Natural killer cell (primary cell): ENCODE data around the gene MRPS18A. TPM values are rescaled to one million over a fixed set of nuclear protein-coding genes. Genes with fewer than 3 reads are reported as not detected.
A peak's percentile ranks its signal among the peaks of the same experiment; 100 is the strongest.

Source experiments
- ATAC-seq, 3 donors: fragments of 150-1000 bp in 2 of 3; fragments of 200-7000 bp in 1 of 3; cut with Tn5 transposase; 1 replicate in 1 of 3; 2 replicates in 2 of 3; pipeline ENCODE4 v1.10.0; 2021; ENCODE audit warnings: mild to moderate bottlenecking in 2 of 3, moderate library complexity in 2 of 3
- DNase-seq, 2 donors: peaks; one replicate each; pipeline versions ENCODE4 v3.0.0 to v3.0.0-alpha.2; 2013 to 2021; ENCODE audit warnings: mixed read lengths in 1 of 2
- H3K27ac ChIP-seq: one replicate; pipeline ENCODE4 v1.5.1; 2013; ENCODE audit warnings: mild to moderate bottlenecking, low read length
- H3K27me3 ChIP-seq: one replicate; pipeline ENCODE4 v1.6.1; 2013; ENCODE audit warnings: low read length; ENCODE audit not compliant: control insufficient read depth, insufficient read depth
- H3K36me3 ChIP-seq: one replicate; pipeline ENCODE4 v1.6.1; 2013; ENCODE audit warnings: low read length; ENCODE audit not compliant: control insufficient read depth, insufficient read depth
- H3K4me1 ChIP-seq: one replicate; pipeline ENCODE4 v1.6.1; 2013; ENCODE audit warnings: low read length; ENCODE audit not compliant: control insufficient read depth, insufficient read depth
- H3K4me3 ChIP-seq: one replicate; pipeline ENCODE4 v1.5.1; 2013; ENCODE audit warnings: low read length
- H3K9me3 ChIP-seq: one replicate; pipeline ENCODE4 v1.6.1; 2013; ENCODE audit warnings: low read length; ENCODE audit not compliant: control insufficient read depth, insufficient read depth
- H3K27ac Mint-ChIP-seq, 2 donors: one replicate each; pipeline ENCODE4 v1.8.0; 2022; ENCODE audit warnings: mild to moderate bottlenecking in 2 of 2, mixed read lengths in 2 of 2, moderate library complexity in 1 of 2
- H3K27me3 Mint-ChIP-seq, 2 donors: one replicate each; pipeline ENCODE4 v1.8.0; 2022; ENCODE audit warnings: low read depth in 2 of 2, mixed read lengths in 2 of 2
- H3K36me3 Mint-ChIP-seq: one replicate; pipeline ENCODE4 v1.8.0; 2022; ENCODE audit warnings: mixed read lengths
- H3K4me1 Mint-ChIP-seq, 2 donors: one replicate each; pipeline ENCODE4 v1.8.0; 2022; ENCODE audit warnings: mixed read lengths in 2 of 2
- H3K4me3 Mint-ChIP-seq: one replicate; pipeline ENCODE4 v1.8.0; 2022; ENCODE audit warnings: mild to moderate bottlenecking, moderate library complexity, mixed read lengths
- H3K9me3 Mint-ChIP-seq, 2 donors: one replicate each; pipeline ENCODE4 v1.8.0; 2022; ENCODE audit warnings: mixed read lengths in 2 of 2
- WGBS: methylation state at CpG from one replicate; pipeline ENCODE4 v1.1.7; 2013; ENCODE audit warnings: missing lambda C conversion rate; ENCODE audit not compliant: insufficient coverage; 5-methylcytosine and 5-hydroxymethylcytosine counted together
- intact Hi-C: fragments of 100-400 bp; cut with micrococcal nuclease; formaldehyde crosslinking; loops from one replicate; pipeline ENCODE4 v1.14.2; 2022
- total RNA-seq, 4 donors: library from RNA; stranded (reverse); fragments of 120-200 nt in 1 of 4; gene quantifications; one replicate each; pipeline versions ENCODE4 v1.2.3 to v1.2.4, GENCODE V29; 2013 to 2022
- TF ChIP-seq, protein P1 (sequence below): fragments of 200-600 bp; IDR thresholded peaks from one replicate; pipeline ENCODE4 v1.8.0; 2022; ENCODE audit warnings: antibody characterized with exemption

MRPS18A gene
- total RNA-seq, 3 donors from 2014 or later (not counting 1 experiment from before 2014, with no cell fraction given), result 29.0 to 39.8 (median 33.1) TPM

- Histone ChIP-seq H3K27me3 (no peaks in the 10 kb centered on the region), H3K9me3 (no peaks in the 10 kb centered on the region), H3K4me3 (no peak overlapping the region), H3K27ac (no peak overlapping the region), H3K4me1 (peaks cover 17% of the 10 kb centered on the region), H3K36me3 (peaks cover 17% of the 10 kb centered on the region)
- no peaks in the 10 kb centered on the region for H3K36me3 Mint-ChIP-seq
- TF ChIP-seq, protein P1, sequence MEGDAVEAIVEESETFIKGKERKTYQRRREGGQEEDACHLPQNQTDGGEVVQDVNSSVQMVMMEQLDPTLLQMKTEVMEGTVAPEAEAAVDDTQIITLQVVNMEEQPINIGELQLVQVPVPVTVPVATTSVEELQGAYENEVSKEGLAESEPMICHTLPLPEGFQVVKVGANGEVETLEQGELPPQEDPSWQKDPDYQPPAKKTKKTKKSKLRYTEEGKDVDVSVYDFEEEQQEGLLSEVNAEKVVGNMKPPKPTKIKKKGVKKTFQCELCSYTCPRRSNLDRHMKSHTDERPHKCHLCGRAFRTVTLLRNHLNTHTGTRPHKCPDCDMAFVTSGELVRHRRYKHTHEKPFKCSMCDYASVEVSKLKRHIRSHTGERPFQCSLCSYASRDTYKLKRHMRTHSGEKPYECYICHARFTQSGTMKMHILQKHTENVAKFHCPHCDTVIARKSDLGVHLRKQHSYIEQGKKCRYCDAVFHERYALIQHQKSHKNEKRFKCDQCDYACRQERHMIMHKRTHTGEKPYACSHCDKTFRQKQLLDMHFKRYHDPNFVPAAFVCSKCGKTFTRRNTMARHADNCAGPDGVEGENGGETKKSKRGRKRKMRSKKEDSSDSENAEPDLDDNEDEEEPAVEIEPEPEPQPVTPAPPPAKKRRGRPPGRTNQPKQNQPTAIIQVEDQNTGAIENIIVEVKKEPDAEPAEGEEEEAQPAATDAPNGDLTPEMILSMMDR, result peak; percentile 39
- no peak overlapping the region for H3K4me3 Mint-ChIP-seq
- WGBS, result 30% methylated on average over 17 of the region's 17 CpGs
- H3K9me3 Mint-ChIP-seq, result no peaks in the 10 kb centered on the region
- H3K4me1 Mint-ChIP-seq, result peaks cover 6 to 14% of the 10 kb centered on the region in 2 donors
- H3K27me3 Mint-ChIP-seq, result no peaks in the 10 kb centered on the region
- ATAC-seq (peak; percentile 47 to 67 (median 62)), DNase-seq (peak in 1 of 2 donors; percentile 70)
- intact Hi-C loops, result loop anchor here (5.0 kb wide), 1 partner anchor 104 kb away; the partner anchor contains the start of gene VEGFA
- H3K27ac Mint-ChIP-seq, result peak overlapping the region in 1 of 2 donors; percentile 79
These were observed 19.2 kb downstream of the MRPS18A start for GRCh38 chr6:43668151-43669028.

- intact Hi-C loops, result loop anchor here (1.0 to 5.0 kb wide), 3 partner anchors 55 to 412 kb away; partner anchors contain the start of gene VEGFA
- peaks cover 15% of the 10 kb centered on the region for H3K36me3 ChIP-seq
- Mint-ChIP-seq H3K27me3 (no peaks in the 10 kb centered on the region), H3K4me1 (peaks cover 6 to 14% of the 10 kb centered on the region in 2 donors), H3K36me3 (no peaks in the 10 kb centered on the region), H3K4me3 (no peak overlapping the region), H3K27ac (peak overlapping the region in 1 of 2 donors; percentile 79), H3K9me3 (no peaks in the 10 kb centered on the region)
- H3K27ac ChIP-seq, result no peak overlapping the region
- H3K4me3 ChIP-seq, result no peak overlapping the region
- TF ChIP-seq, protein P1, result peak; percentile 83
- H3K27me3 ChIP-seq, result no peaks in the 10 kb centered on the region
- ATAC-seq, result peak; percentile 77 to 88 (median 82)
- WGBS, result 12% methylated on average over 14 of the region's 16 CpGs
- H3K9me3 ChIP-seq, result no peaks in the 10 kb centered on the region
- peaks cover 17% of the 10 kb centered on the region for H3K4me1 ChIP-seq
- DNase-seq, result peak; percentile 80 to 88
These were observed 20.1 kb downstream of the MRPS18A start for GRCh38 chr6:43667245-43668150.

DNA sequence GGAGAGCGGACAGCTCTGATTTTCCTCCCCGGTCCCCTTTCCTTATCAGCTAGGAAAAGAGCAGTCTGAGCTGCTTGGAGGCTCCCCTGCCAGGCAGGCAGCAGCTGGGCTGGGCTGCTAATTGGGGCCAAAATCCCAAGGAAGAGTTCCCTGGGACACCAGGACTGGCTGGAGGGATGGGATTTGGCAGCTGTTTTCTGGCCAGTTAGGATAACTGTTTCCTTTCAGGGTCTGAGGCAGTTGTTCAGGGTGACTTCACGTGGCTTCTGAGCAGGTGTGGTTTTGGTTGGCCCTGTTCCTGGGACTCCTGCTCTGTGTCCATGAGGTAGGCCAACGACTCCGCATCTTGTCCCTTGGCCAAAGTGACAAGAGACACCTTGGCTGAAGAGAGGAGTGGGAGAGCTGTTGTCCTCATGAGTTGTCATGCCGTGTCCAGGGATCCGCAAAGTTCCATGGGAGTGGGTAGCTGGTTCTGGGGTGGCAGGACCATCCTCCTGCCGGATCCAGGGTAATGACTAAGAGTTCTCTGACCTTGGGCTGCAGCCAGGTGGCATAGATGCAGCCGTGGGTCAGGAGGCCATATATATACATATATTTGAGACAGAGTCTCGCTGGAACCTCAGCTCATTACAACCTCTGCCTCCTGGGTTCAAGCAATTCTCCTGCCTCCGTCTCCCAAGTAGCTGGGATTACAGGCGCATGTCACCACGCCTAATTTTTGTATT lies 21.2 kb downstream of the MRPS18A start:
- H3K27me3 ChIP-seq, result no peaks in the 10 kb centered on the region
- no peaks in the 10 kb centered on the region for H3K36me3 Mint-ChIP-seq
- peaks cover 6 to 18% of the 10 kb centered on the region in 2 donors for H3K4me1 Mint-ChIP-seq
- ATAC-seq (no peak), DNase-seq (peak in 1 of 2 donors; percentile 16)
- no peak overlapping the region for H3K4me3 Mint-ChIP-seq
- no peaks in the 10 kb centered on the region for H3K9me3 Mint-ChIP-seq
- 77% methylated on average over 13 of the region's 13 CpGs for WGBS
- H3K36me3 ChIP-seq, result peaks cover 7% of the 10 kb centered on the region
- TF ChIP-seq, protein P1, result no peak
- no peaks in the 10 kb centered on the region for H3K27me3 Mint-ChIP-seq
- H3K27ac Mint-ChIP-seq, result no peak overlapping the region
- no peak overlapping the region for H3K27ac ChIP-seq
- no peak overlapping the region for H3K4me3 ChIP-seq
- peaks cover 17% of the 10 kb centered on the region for H3K4me1 ChIP-seq
- intact Hi-C loops, result loop anchor here (2.0 to 5.0 kb wide), 2 partner anchors 56 to 106 kb away; partner anchors contain the start of gene VEGFA
- no peaks in the 10 kb centered on the region for H3K9me3 ChIP-seq
